Measurements from ENCODE around the gene ANKRD12.

Gene ANKRD12

GRCh38 chr18:9283791-9284190 is 147.2 kb downstream of the ANKRD12 start:
- no peak overlapping the region for H3K4me3 ChIP-seq (ENCODE audit: low read length)
- peaks cover 8% of the 10 kb centered on the region; the same call in 1 of the 2 replicates for H3K36me3 ChIP-seq (ENCODE audit: insufficient read depth, low read depth, low read length)
- H3K4me1 ChIP-seq (ENCODE audit: insufficient read depth, low read length): no peaks in the 10 kb centered on the region; the same call in 1 of the 2 replicates
- no peak overlapping the region for H3K9ac ChIP-seq (ENCODE audit: low read depth, low read length)
- no peaks in the 10 kb centered on the region for H3K27me3 ChIP-seq (ENCODE audit: insufficient read depth, low read length)
- no peak overlapping the region for H3K27ac ChIP-seq (ENCODE audit: low read length)
- no peaks in the 10 kb centered on the region for H3K9me3 ChIP-seq (ENCODE audit: insufficient read depth, low read depth, low read length)

- no peak overlapping the region for H3K4me3 ChIP-seq (ENCODE audit: low read length)
- H3K27me3 ChIP-seq (ENCODE audit: insufficient read depth, low read length): no peaks in the 10 kb centered on the region
- H3K9me3 ChIP-seq (ENCODE audit: insufficient read depth, low read depth, low read length): peaks cover 2% of the 10 kb centered on the region
- H3K9ac ChIP-seq (ENCODE audit: low read depth, low read length): no peak overlapping the region
- H3K27ac ChIP-seq (ENCODE audit: low read length): no peak overlapping the region
- H3K4me1 ChIP-seq (ENCODE audit: insufficient read depth, low read length): no peaks in the 10 kb centered on the region; the same call in 1 of the 2 replicates
- H3K36me3 ChIP-seq (ENCODE audit: insufficient read depth, low read depth, low read length): 0 out of 2 replicates have a peak, but pooled peaks cover 3% of the 10 kb centered on the region
These were observed 149.0 kb downstream of the ANKRD12 start for GRCh38 chr18:9285604-9286003.

- no peak overlapping the region for H3K27ac ChIP-seq (ENCODE audit: low read length)
- no peaks in the 10 kb centered on the region for H3K36me3 ChIP-seq (ENCODE audit: insufficient read depth, low read depth, low read length)
- peaks cover 7% of the 10 kb centered on the region for H3K9me3 ChIP-seq (ENCODE audit: insufficient read depth, low read depth, low read length)
- no peaks in the 10 kb centered on the region; the same call in 1 of the 2 replicates for H3K4me1 ChIP-seq (ENCODE audit: insufficient read depth, low read length)
- H3K27me3 ChIP-seq (ENCODE audit: insufficient read depth, low read length): no peaks in the 10 kb centered on the region
- H3K9ac ChIP-seq (ENCODE audit: low read depth, low read length): no peak overlapping the region
- no peak overlapping the region for H3K4me3 ChIP-seq (ENCODE audit: low read length)
These were observed 150.5 kb downstream of the ANKRD12 start for GRCh38 chr18:9287036-9287435.

GRCh38 chr18:9289698-9290097 is 153.1 kb downstream of the ANKRD12 start:
- H3K9ac ChIP-seq (ENCODE audit: low read depth, low read length): no peak overlapping the region
- peaks cover 23% of the 10 kb centered on the region for H3K9me3 ChIP-seq (ENCODE audit: insufficient read depth, low read depth, low read length)
- H3K4me3 ChIP-seq (ENCODE audit: low read length): no peak overlapping the region
- H3K36me3 ChIP-seq (ENCODE audit: insufficient read depth, low read depth, low read length): no peaks in the 10 kb centered on the region
- no peak overlapping the region for H3K27ac ChIP-seq (ENCODE audit: low read length)
- H3K4me1 ChIP-seq (ENCODE audit: insufficient read depth, low read length): no peaks in the 10 kb centered on the region; the same call in 1 of the 2 replicates
- H3K27me3 ChIP-seq (ENCODE audit: insufficient read depth, low read length): no peaks in the 10 kb centered on the region

GRCh38 chr18:9290156-9290555 is 153.6 kb downstream of the ANKRD12 start:
- Histone ChIP-seq H3K4me3 (ENCODE audit: low read length) (no peak overlapping the region), H3K27me3 (ENCODE audit: insufficient read depth, low read length) (no peaks in the 10 kb centered on the region), H3K9me3 (ENCODE audit: insufficient read depth, low read depth, low read length) (peaks cover 23% of the 10 kb centered on the region), H3K27ac (ENCODE audit: low read length) (no peak overlapping the region), H3K9ac (ENCODE audit: low read depth, low read length) (no peak overlapping the region), H3K4me1 (ENCODE audit: insufficient read depth, low read length) (no peaks in the 10 kb centered on the region; the same call in 1 of the 2 replicates), H3K36me3 (ENCODE audit: insufficient read depth, low read depth, low read length) (no peaks in the 10 kb centered on the region)

- no peaks in the 10 kb centered on the region; the same call in 1 of the 2 replicates for H3K4me1 ChIP-seq (ENCODE audit: insufficient read depth, low read length)
- no peak overlapping the region for H3K27ac ChIP-seq (ENCODE audit: low read length)
- H3K27me3 ChIP-seq (ENCODE audit: insufficient read depth, low read length): no peaks in the 10 kb centered on the region
- H3K4me3 ChIP-seq (ENCODE audit: low read length): no peak overlapping the region
- H3K36me3 ChIP-seq (ENCODE audit: insufficient read depth, low read depth, low read length): no peaks in the 10 kb centered on the region
- peaks cover 30% of the 10 kb centered on the region for H3K9me3 ChIP-seq (ENCODE audit: insufficient read depth, low read depth, low read length)
- no peak overlapping the region for H3K9ac ChIP-seq (ENCODE audit: low read depth, low read length)
These were observed 155.5 kb downstream of the ANKRD12 start for GRCh38 chr18:9292047-9292446.

GRCh38 chr18:9293948-9294347 is 157.4 kb downstream of the ANKRD12 start:
- H3K27me3 ChIP-seq (ENCODE audit: insufficient read depth, low read length): no peaks in the 10 kb centered on the region
- peaks cover 30% of the 10 kb centered on the region for H3K9me3 ChIP-seq (ENCODE audit: insufficient read depth, low read depth, low read length)
- H3K9ac ChIP-seq (ENCODE audit: low read depth, low read length): no peak overlapping the region
- H3K4me1 ChIP-seq (ENCODE audit: insufficient read depth, low read length): no peaks in the 10 kb centered on the region
- no peak overlapping the region for H3K27ac ChIP-seq (ENCODE audit: low read length)
- H3K4me3 ChIP-seq (ENCODE audit: low read length): no peak overlapping the region
- no peaks in the 10 kb centered on the region for H3K36me3 ChIP-seq (ENCODE audit: insufficient read depth, low read depth, low read length)

- Histone ChIP-seq H3K9ac (ENCODE audit: low read depth, low read length) (no peak overlapping the region), H3K9me3 (ENCODE audit: insufficient read depth, low read depth, low read length) (peaks cover 24% of the 10 kb centered on the region), H3K27me3 (ENCODE audit: insufficient read depth, low read length) (no peaks in the 10 kb centered on the region), H3K27ac (ENCODE audit: low read length) (no peak overlapping the region), H3K4me3 (ENCODE audit: low read length) (no peak overlapping the region), H3K36me3 (ENCODE audit: insufficient read depth, low read depth, low read length) (no peaks in the 10 kb centered on the region), H3K4me1 (ENCODE audit: insufficient read depth, low read length) (no peaks in the 10 kb centered on the region)
These were observed 159.8 kb downstream of the ANKRD12 start for GRCh38 chr18:9296233-9297006.

GRCh38 chr18:9297007-9297393 is 160.4 kb downstream of the ANKRD12 start:
- Histone ChIP-seq H3K9me3 (ENCODE audit: insufficient read depth, low read depth, low read length) (peaks cover 23% of the 10 kb centered on the region), H3K4me3 (ENCODE audit: low read length) (no peak overlapping the region), H3K36me3 (ENCODE audit: insufficient read depth, low read depth, low read length) (no peaks in the 10 kb centered on the region), H3K27me3 (ENCODE audit: insufficient read depth, low read length) (no peaks in the 10 kb centered on the region), H3K27ac (ENCODE audit: low read length) (no peak overlapping the region), H3K4me1 (ENCODE audit: insufficient read depth, low read length) (no peaks in the 10 kb centered on the region), H3K9ac (ENCODE audit: low read depth, low read length) (no peak overlapping the region)

GRCh38 chr18:9304388-9305070 is 167.9 kb downstream of the ANKRD12 start:
- H3K27ac ChIP-seq (ENCODE audit: low read length): no peak overlapping the region
- no peaks in the 10 kb centered on the region for H3K4me1 ChIP-seq (ENCODE audit: insufficient read depth, low read length)
- peaks cover 12% of the 10 kb centered on the region; the same call in 1 of the 2 replicates for H3K9me3 ChIP-seq (ENCODE audit: insufficient read depth, low read depth, low read length)
- H3K36me3 ChIP-seq (ENCODE audit: insufficient read depth, low read depth, low read length): no peaks in the 10 kb centered on the region
- H3K27me3 ChIP-seq (ENCODE audit: insufficient read depth, low read length): no peaks in the 10 kb centered on the region
- H3K9ac ChIP-seq (ENCODE audit: low read depth, low read length): no peak overlapping the region
- no peak overlapping the region for H3K4me3 ChIP-seq (ENCODE audit: low read length)

GRCh38 chr18:9319333-9319732 is 182.8 kb downstream of the ANKRD12 start:
- Histone ChIP-seq H3K4me3 (ENCODE audit: low read length) (no peak overlapping the region), H3K36me3 (ENCODE audit: insufficient read depth, low read depth, low read length) (no peaks in the 10 kb centered on the region), H3K27me3 (ENCODE audit: insufficient read depth, low read length) (no peaks in the 10 kb centered on the region), H3K9ac (ENCODE audit: low read depth, low read length) (no peak overlapping the region), H3K4me1 (ENCODE audit: insufficient read depth, low read length) (no peaks in the 10 kb centered on the region), H3K27ac (ENCODE audit: low read length) (no peak overlapping the region), H3K9me3 (ENCODE audit: insufficient read depth, low read depth, low read length) (no peaks in the 10 kb centered on the region)

- no peak overlapping the region for H3K9ac ChIP-seq (ENCODE audit: low read depth, low read length)
- H3K9me3 ChIP-seq (ENCODE audit: insufficient read depth, low read depth, low read length): no peaks in the 10 kb centered on the region
- no peak overlapping the region for H3K4me3 ChIP-seq (ENCODE audit: low read length)
- H3K4me1 ChIP-seq (ENCODE audit: insufficient read depth, low read length): no peaks in the 10 kb centered on the region
- no peaks in the 10 kb centered on the region for H3K36me3 ChIP-seq (ENCODE audit: insufficient read depth, low read depth, low read length)
- no peaks in the 10 kb centered on the region for H3K27me3 ChIP-seq (ENCODE audit: insufficient read depth, low read length)
- H3K27ac ChIP-seq (ENCODE audit: low read length): no peak overlapping the region
These were observed 184.5 kb downstream of the ANKRD12 start for GRCh38 chr18:9321017-9321452.

Data from iPS-20b (cell line).